ENCODE measurements around the gene THOC6.
"Not testable (repeated sequence)": the region's sequence is repeated elsewhere in the genome, so short reads cannot be mapped to it uniquely, and the experiment has no call there.

Gene THOC6

DNA sequence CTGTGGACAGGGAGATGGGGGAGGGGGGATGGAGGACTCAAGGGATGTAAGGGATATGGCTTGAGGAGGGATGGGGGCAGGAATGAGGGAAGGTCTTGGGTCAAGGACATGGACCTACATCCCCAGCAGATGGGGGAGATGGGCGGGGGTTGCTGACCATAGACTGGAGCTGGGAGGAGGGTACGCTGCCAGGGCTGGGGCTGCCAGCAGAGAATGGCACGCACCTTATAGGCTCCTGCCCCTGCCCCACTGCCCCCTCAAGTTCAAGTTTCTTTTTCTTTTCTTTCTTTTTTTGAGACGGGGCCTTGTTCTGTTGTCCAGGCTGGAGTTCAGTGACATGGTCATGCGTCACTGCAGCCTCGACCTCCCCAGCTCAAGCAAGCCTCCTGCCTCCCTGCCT, 52.1 kb downstream of the THOC6 start:
- DNase-seq, result not testable (repeated sequence)

GRCh38 chr16:3076577-3076976, 52.7 kb downstream of the THOC6 start:
- DNase-seq, result no peak

All from hematopoietic multipotent progenitor cell treated with erythropoietin and hydrocortisone succinate and interleukin-3 and kit ligand, for 8 days (in vitro differentiated cells).